IMR-90 (cell line): ENCODE data around the gene PANK2. TPM values are rescaled to one million over a fixed set of nuclear protein-coding genes. Genes with fewer than 3 reads are reported as not detected.
A peak's percentile ranks its signal among the peaks of the same experiment; 100 is the strongest.

Experiments used
- ATAC-seq: fragments of 200-7000 bp; cut with Tn5 transposase; 2 replicates; pipeline ENCODE4 v1.9.1; 2020; ENCODE audit warnings: low read depth, mild to moderate bottlenecking, moderate library complexity
- BruUV-seq: library from RNA; stranded (reverse); fragments of 400-500 nt; replicated peaks from 2 replicates; lab custom pipeline; 2021; lab: Mats Ljungman, UMichigan
- CTCF ChIA-PET: fragments of 300-600 bp; formaldehyde crosslinking; extraction: SDS; loops from one replicate; lab custom pipeline; 2021; ENCODE audit warnings: antibody characterized with exemption; lab: Yijun Ruan, JAX
- POLR2A ChIA-PET: fragments of 300-600 bp; sonication (Branson Sonifier 250); formaldehyde crosslinking; loops from one replicate; lab custom pipeline; 2022; ENCODE audit warnings: antibody characterized with exemption; ENCODE audit not compliant: unreplicated experiment; lab: Charles Lee
- DNase-seq: peaks from one replicate; pipeline ENCODE4 v3.0.0; 2013
- H2AFZ ChIP-seq: replicated peaks from 2 replicates; pipeline ENCODE3; 2013; ENCODE audit warnings: low read length, mild to moderate bottlenecking; ENCODE audit not compliant: poor library complexity
- H2AK5ac ChIP-seq: 2 replicates; pipeline ENCODE4 v1.6.1; 2013; ENCODE audit warnings: low read depth, low read length, inconsistent platforms
- H2AK9ac ChIP-seq: replicated peaks from 2 replicates; pipeline ENCODE3; 2013; ENCODE audit warnings: mild to moderate bottlenecking, low read depth, low read length, moderate library complexity; ENCODE audit not compliant: poor library complexity
- H2BK120ac ChIP-seq: 2 replicates; pipeline ENCODE4 v1.6.1; 2013; ENCODE audit warnings: low read depth, low read length, inconsistent platforms
- H2BK15ac ChIP-seq: 3 replicates; pipeline ENCODE4 v1.6.1; 2013; ENCODE audit warnings: low read depth, low read length, inconsistent platforms
- H2BK20ac ChIP-seq: 2 replicates; pipeline ENCODE4 v1.6.1; 2013; ENCODE audit warnings: low read depth, mild to moderate bottlenecking, inconsistent platforms, low read length, moderate library complexity
- H2BK5ac ChIP-seq: 2 replicates; pipeline ENCODE4 v1.6.1; 2013; ENCODE audit warnings: mild to moderate bottlenecking, low read depth, low read length, inconsistent platforms; ENCODE audit not compliant: poor library complexity, severe bottlenecking
- H3K14ac ChIP-seq: replicated peaks from 2 replicates; pipeline ENCODE4 v1.6.1; 2013; ENCODE audit warnings: low read depth, low read length, inconsistent platforms
- H3K18ac ChIP-seq: 2 replicates; pipeline ENCODE4 v1.6.1; 2013; ENCODE audit warnings: low read depth, low read length, control low read depth
- H3K23ac ChIP-seq: 2 replicates; pipeline ENCODE4 v1.6.1; 2013; ENCODE audit warnings: low read depth, low read length, inconsistent platforms
- H3K27ac ChIP-seq: 2 replicates; pipeline ENCODE4 v1.5.1; 2013; ENCODE audit warnings: mild to moderate bottlenecking, control low read depth, low read length; ENCODE audit not compliant: insufficient read depth
- H3K27me3 ChIP-seq: 2 replicates; pipeline ENCODE4 v1.6.1; 2013; ENCODE audit warnings: low read length; ENCODE audit not compliant: control insufficient read depth, insufficient read depth
- H3K36me3 ChIP-seq: 2 replicates; pipeline ENCODE4 v1.6.1; 2013; ENCODE audit warnings: low read length, mixed read lengths; ENCODE audit not compliant: control insufficient read depth, insufficient read depth
- H3K4ac ChIP-seq: 2 replicates; pipeline ENCODE4 v1.6.1; 2013; ENCODE audit warnings: low read depth, low read length, inconsistent platforms
- H3K4me1 ChIP-seq: 2 replicates; pipeline ENCODE4 v1.6.1; 2013; ENCODE audit warnings: low read length, mixed read lengths; ENCODE audit not compliant: control insufficient read depth, insufficient read depth
- H3K4me2 ChIP-seq: 2 replicates; pipeline ENCODE4 v1.6.1; 2013; ENCODE audit warnings: low read depth, mild to moderate bottlenecking, control low read depth, low read length, moderate library complexity
- H3K4me3 ChIP-seq: 2 replicates; pipeline ENCODE4 v1.5.1; 2013; ENCODE audit warnings: low read depth, mild to moderate bottlenecking, control low read depth, low read length, moderate library complexity; ENCODE audit not compliant: insufficient read depth
- H3K56ac ChIP-seq: 2 replicates; pipeline ENCODE4 v1.6.1; 2013; ENCODE audit warnings: low read length, inconsistent platforms; ENCODE audit not compliant: insufficient read depth; ENCODE audit errors: extremely low read depth
- H3K79me1 ChIP-seq, 2 experiments: 2 replicates each; pipeline ENCODE4 v1.6.1; 2013; ENCODE audit warnings: low read length in 2 of 2, inconsistent platforms in 1 of 2, low read depth in 1 of 2
- H3K9ac ChIP-seq: 2 replicates; pipeline ENCODE4 v1.6.1; 2013; ENCODE audit warnings: low read depth, low read length, control low read depth
- H3K9me1 ChIP-seq: 2 replicates; pipeline ENCODE4 v1.6.1; 2013; ENCODE audit warnings: low read length, inconsistent platforms; ENCODE audit not compliant: insufficient read depth
- H3K9me3 ChIP-seq: 2 replicates; pipeline ENCODE4 v1.6.1; 2013; ENCODE audit warnings: low read length; ENCODE audit not compliant: control insufficient read depth, insufficient read depth
- H4K20me1 ChIP-seq: 2 replicates; pipeline ENCODE4 v1.6.1; 2013; ENCODE audit warnings: low read length, inconsistent platforms; ENCODE audit not compliant: insufficient read depth
- H4K5ac ChIP-seq: 2 replicates; pipeline ENCODE4 v1.6.1; 2013; ENCODE audit warnings: mild to moderate bottlenecking, low read depth, low read length, control low read depth
- H4K8ac ChIP-seq, 2 experiments: 2 replicates each; pipeline ENCODE4 v1.6.1; 2013; ENCODE audit warnings: low read depth in 2 of 2, low read length in 2 of 2, control low read depth in 1 of 2, inconsistent platforms in 1 of 2
- H4K91ac ChIP-seq: 2 replicates; pipeline ENCODE4 v1.6.1; 2013; ENCODE audit warnings: low read depth, low read length, inconsistent platforms; ENCODE audit not compliant: insufficient read depth
- BHLHE40 ChIP-seq: fragments of 150-350 bp; IDR thresholded peaks from 2 replicates; pipeline ENCODE4 v1.6.1; 2016; ENCODE audit warnings: mild to moderate bottlenecking, low read depth, low read length
- CHD1 ChIP-seq: IDR thresholded peaks from 2 replicates; pipeline ENCODE4 v1.6.1; 2012; ENCODE audit warnings: low read depth, low read length, improper control_type of control experiment
- CTCF ChIP-seq: conservative IDR thresholded peaks from 2 replicates; pipeline ENCODE4 v1.5.1; 2012; ENCODE audit warnings: mild to moderate bottlenecking, low read depth, low read length, improper control_type of control experiment
- FOS ChIP-seq: fragments of 150-350 bp; IDR thresholded peaks from 2 replicates; pipeline ENCODE4 v1.6.1; 2016; ENCODE audit warnings: low read depth, low read length
- MXI1 ChIP-seq: IDR thresholded peaks from 2 replicates; pipeline ENCODE4 v1.6.1; 2012; ENCODE audit warnings: low read depth, mild to moderate bottlenecking, low read length, moderate library complexity, borderline replicate concordance
- USF2 ChIP-seq: fragments of 150-350 bp; IDR thresholded peaks from 2 replicates; pipeline ENCODE4 v1.6.1; 2017; ENCODE audit warnings: mild to moderate bottlenecking, antibody characterized with exemption, low read length, low read depth
- WGBS, 2 experiments: methylation state at CpG; one replicate each; pipeline versions ENCODE4 v1.1.5 to v1.1.7; 2013; ENCODE audit warnings: missing lambda C conversion rate in 2 of 2; ENCODE audit not compliant: insufficient read length in 1 of 2; ENCODE audit errors: extremely low coverage in 2 of 2; 5-methylcytosine and 5-hydroxymethylcytosine counted together
- dilution Hi-C: fragments of 300-500 bp; cut with HindIII; formaldehyde crosslinking; loops from one replicate; pipeline ENCODE4 v1.14.3; 2018; ENCODE audit warnings: low sequenced_read_pairs; ENCODE audit not compliant: unreplicated experiment
- in situ Hi-C: fragments of 300-500 bp; cut with MboI; formaldehyde crosslinking; loops from 3 replicates; pipeline ENCODE4 v1.14.3; 2019; ENCODE audit warnings: low sequenced_read_pairs, inconsistent platforms, mixed read lengths
- intact Hi-C: fragments of 100-400 bp; cut with micrococcal nuclease; formaldehyde crosslinking; loops from 2 replicates; pipeline ENCODE4 v1.10.0; 2022
- polyA plus RNA-seq, 3 experiments: library from polyadenylated mRNA; depleted of rRNA; stranded (reverse); fragments of >200 nt; gene quantifications; 2 replicates each; pipeline ENCODE4 v1.2.3, GENCODE V29; 2012; ENCODE audit warnings: low replicate concordance in 1 of 3
- total RNA-seq: library from RNA; depleted of rRNA; stranded (reverse); fragments of >200 nt; gene quantifications from 2 replicates; pipeline ENCODE4 v1.2.3, GENCODE V29; 2012
- TF ChIP-seq, protein P1 (sequence below): fragments of 150-350 bp; IDR thresholded peaks from 2 replicates; pipeline ENCODE4 v1.6.1; 2016; ENCODE audit warnings: low read depth, mild to moderate bottlenecking, low read length, moderate library complexity, borderline replicate concordance

Gene PANK2
- total and polyA plus RNA-seq, 2 of the 4 experiments (the other 2 are of a cell fraction), result 17.7 to 28.1 TPM

GRCh38 chr20:3924304-3925112, 35.3 kb downstream of the PANK2 start:
- no TSS peak for BruUV-seq
- dilution Hi-C loops, result no loop called here

More at GRCh38 chr20:3924304-3925112, 35.3 kb downstream of the PANK2 start:
- ChIA-PET CTCF (no interaction called here), POLR2A (no interaction called here)
- 66% methylated on average over 9 of the region's 13 CpGs; no CpG with 5 or more reads in 1 of the 2 experiments for WGBS, 2 experiments
- no peak overlapping the region for H3K56ac ChIP-seq
- no peak overlapping the region for H3K4ac ChIP-seq
- no peak overlapping the region for H2BK120ac ChIP-seq
- H3K4me3 ChIP-seq, result no peak overlapping the region
- intact Hi-C loops, result no loop called here
- peak overlapping the region; percentile 3; the same call in 1 of the 2 replicates for H3K27ac ChIP-seq
- no peak overlapping the region for H2BK20ac ChIP-seq
- no peaks in the 10 kb centered on the region for H3K27me3 ChIP-seq
- no peak overlapping the region for H3K9ac ChIP-seq
- H3K4me1 ChIP-seq, result peaks cover 22% of the 10 kb centered on the region
- no peak overlapping the region for H3K14ac ChIP-seq
- H2AFZ ChIP-seq, result no peak overlapping the region
- H3K18ac ChIP-seq, result no peak overlapping the region
- no peak overlapping the region for H2BK15ac ChIP-seq
- no peak overlapping the region for H4K5ac ChIP-seq
- peaks cover 72% of the 10 kb centered on the region for H4K20me1 ChIP-seq
- peaks cover 33% of the 10 kb centered on the region for H3K36me3 ChIP-seq
- H3K4me2 ChIP-seq, result no peak overlapping the region
- peak overlapping the region; percentile 73 for H2AK9ac ChIP-seq
- H4K8ac ChIP-seq, result no peak overlapping the region
- no peak for TF ChIP-seq CTCF
- TF ChIP-seq CHD1, result no peak
- TF ChIP-seq, protein P1, sequence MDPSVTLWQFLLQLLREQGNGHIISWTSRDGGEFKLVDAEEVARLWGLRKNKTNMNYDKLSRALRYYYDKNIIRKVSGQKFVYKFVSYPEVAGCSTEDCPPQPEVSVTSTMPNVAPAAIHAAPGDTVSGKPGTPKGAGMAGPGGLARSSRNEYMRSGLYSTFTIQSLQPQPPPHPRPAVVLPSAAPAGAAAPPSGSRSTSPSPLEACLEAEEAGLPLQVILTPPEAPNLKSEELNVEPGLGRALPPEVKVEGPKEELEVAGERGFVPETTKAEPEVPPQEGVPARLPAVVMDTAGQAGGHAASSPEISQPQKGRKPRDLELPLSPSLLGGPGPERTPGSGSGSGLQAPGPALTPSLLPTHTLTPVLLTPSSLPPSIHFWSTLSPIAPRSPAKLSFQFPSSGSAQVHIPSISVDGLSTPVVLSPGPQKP, result no peak
- TF ChIP-seq FOS, result no peak
- TF ChIP-seq USF2, result no peak
- no peak for TF ChIP-seq BHLHE40
- TF ChIP-seq MXI1, result no peak
- no peak overlapping the region for H2AK5ac ChIP-seq
- DNase-seq (no peak), ATAC-seq (no peak)
- no peak overlapping the region for H4K91ac ChIP-seq
- H2BK5ac ChIP-seq, result no peak overlapping the region
- in situ Hi-C loops, result no loop called here
- H3K79me1 ChIP-seq, result peaks cover 23 to 83% of the 10 kb centered on the region in 2 experiments; a peak in 3 of 4 replicates
- H3K9me1 ChIP-seq, result peaks cover 44% of the 10 kb centered on the region
- H3K9me3 ChIP-seq, result no peaks in the 10 kb centered on the region
- no peak overlapping the region; the same call in 1 of the 2 replicates for H3K23ac ChIP-seq
